Heart right ventricle (tissue), 16 donors: ENCODE results near the gene ADD2. TPM values are rescaled to one million over a fixed set of nuclear protein-coding genes. Genes with fewer than 3 reads are reported as not detected.

Source experiments
- ATAC-seq, 8 donors: fragments of 200-7000 bp; cut with Tn5 transposase; one replicate each; pipeline ENCODE4 v1.9.1; 2020; ENCODE audit warnings: mild to moderate bottlenecking in 8 of 8, moderate library complexity in 8 of 8, moderate number of reproducible peaks in 1 of 8
- DNase-seq, 2 donors: peaks; one replicate each; pipeline ENCODE4 v3.0.0-alpha.2; 2020
- H3K27ac ChIP-seq, 10 donors: fragments of 200-600 bp; sonication (generic) in 2 of 10; one replicate each; pipeline versions ENCODE4 v1.5.0 to v1.8.0; 2020 to 2022; ENCODE audit warnings: mild to moderate bottlenecking in 3 of 10
- H3K27me3 ChIP-seq, 7 donors: fragments of 200-600 bp; one replicate each; pipeline ENCODE4 v1.8.0; 2021 to 2022; ENCODE audit warnings: mild to moderate bottlenecking in 2 of 7
- H3K36me3 ChIP-seq, 9 donors: fragments of 200-600 bp; sonication (generic) in 1 of 9; one replicate each; pipeline versions ENCODE4 v1.5.0 to v1.8.0; 2020 to 2022; ENCODE audit warnings: mild to moderate bottlenecking in 2 of 9
- H3K4me1 ChIP-seq, 9 donors: fragments of 200-600 bp; sonication (generic) in 1 of 9; one replicate each; pipeline versions ENCODE4 v1.5.0 to v1.8.0; 2020 to 2022; ENCODE audit warnings: mild to moderate bottlenecking in 4 of 9
- H3K4me3 ChIP-seq, 10 donors: fragments of 200-600 bp; sonication (generic) in 2 of 10; one replicate each; pipeline versions ENCODE4 v1.5.0 to v1.8.0; 2020 to 2022; ENCODE audit warnings: mild to moderate bottlenecking in 7 of 10, moderate library complexity in 2 of 10
- H3K9me3 ChIP-seq, 11 donors: fragments of 200-600 bp in 10 of 11; sonication (generic) in 2 of 11; one replicate each; pipeline versions ENCODE4 v1.5.0 to v1.8.0; 2013 to 2022; ENCODE audit warnings: mild to moderate bottlenecking in 2 of 11, control low read depth in 1 of 11, moderate library complexity in 1 of 11
- WGBS, 2 donors: extraction: QIAGEN DNeasy Blood & Tissue Kit; methylation state at CpG; one replicate each; pipeline ENCODE4 v1.1.7; 2013; ENCODE audit warnings: inconsistent platforms in 1 of 2; 5-methylcytosine and 5-hydroxymethylcytosine counted together
- intact Hi-C, 10 donors: fragments of 100-400 bp; cut with DNase I; formaldehyde crosslinking; loops; one replicate each; pipeline versions ENCODE4 v1.11.1 to v1.14.2; 2022
- polyA plus RNA-seq, 2 donors: library from polyadenylated mRNA; stranded (reverse); fragments of 200-250 nt; gene quantifications; one replicate each; pipeline ENCODE4 v1.2.3, GENCODE V29; 2013
- total RNA-seq, 10 donors: library from RNA; stranded (reverse); fragmentation: NEBNext Ultra II Directional in 3 of 10; extraction: Animal tissue kit (Norgen Biotek cat#: 25700) in 3 of 10; gene quantifications; one replicate each; pipeline versions ENCODE4 v1.2.1 to v1.2.4, GENCODE V29; 2021 to 2023
- TF ChIP-seq, protein P1 (sequence below), 9 donors: fragments of 200-600 bp; sonication (generic) in 2 of 9; IDR thresholded peaks; one replicate each; pipeline versions ENCODE4 v1.5.0 to v1.8.0; 2021 to 2022; ENCODE audit warnings: antibody characterized with exemption in 9 of 9, mild to moderate bottlenecking in 5 of 9, moderate library complexity in 1 of 9
- donor health status: Arrhythmogenic right ventricular cardiomyopathy.
- donor health status: ischemic (EF 13 %, LVEDD 7.1; RV severe dilation, severe dysfunction).
- donor health status: healthy with polysubstance abuse.
- donor health status: DM: no; HTN: yes; CAD: no.
- donor health status: DM: no; HTN: no; CAD: no.
- donor health status: ischemic (EF 25% LVEDD 6.9; RV normal size, moderate dysfunction).
- donor health status: ischemic (EF 25% LVEDD 5.7; RV mildly dilated, moderate dysfunction).
- donor health status: healthy.
- donor health status: DM: yes; HTN: yes; CAD: no.
- donor health status: Ischemic cardiomyopathy.
- donor health status: ischemic (EF 35%, LVEDD 5.7; RV mildly dilated, moderate dysfunction).
- donor health status: nonischemic (EF 11% LVEDD 7.7; RV severe dilation, severe dysfunction).
- donor health status: DM: yes; HTN: yes; CAD: no.
- donor health status: PGD.
- donor health status: ischemic (EF 29% LVEDD 5.4; RV normal size, mild dysfunction).
- donor health status: nonischemic (EF 23%, LVEDD 6.1; RV moderate dilation, normal function).

ADD2 gene
- total and polyA plus RNA-seq, 12 donors = 0.16 to 5.7 (median 2.2) TPM

DNA sequence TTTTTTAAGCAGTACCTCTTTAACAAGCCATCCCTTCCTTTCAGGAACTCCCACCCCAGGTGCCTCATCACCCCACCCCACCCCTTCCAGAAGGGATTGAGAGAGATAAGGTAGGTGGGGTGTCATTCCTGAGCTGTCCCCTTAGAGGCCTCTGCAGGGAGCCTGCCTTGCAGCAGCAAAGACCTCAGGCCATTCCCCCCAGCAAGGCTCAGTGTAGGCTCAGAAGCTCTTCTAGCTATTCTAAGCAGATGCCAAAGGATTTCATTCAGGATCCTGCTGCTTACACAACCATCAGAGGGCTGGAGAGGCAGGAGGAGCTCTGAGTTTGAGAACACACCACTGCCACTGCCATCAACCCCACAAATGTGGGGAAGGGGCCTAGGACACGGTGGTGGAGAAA lies 28.3 kb upstream of the ADD2 start:
- DNase-seq (no peak), ATAC-seq (no peak)
- no peak overlapping the region for H3K4me3 ChIP-seq
- peaks cover 0 to 14% (median 0%) of the 10 kb centered on the region in 9 donors for H3K4me1 ChIP-seq
- no peaks in the 10 kb centered on the region for H3K36me3 ChIP-seq
- H3K27me3 ChIP-seq = peaks cover 0 to 36% (median 19%) of the 10 kb centered on the region in 7 donors
- intact Hi-C loops = loop anchor here in 4 of 10 donors (10.0 kb wide), 1 partner anchor 149 kb away; no protein-coding TSS in a partner anchor
- TF ChIP-seq, protein P1, sequence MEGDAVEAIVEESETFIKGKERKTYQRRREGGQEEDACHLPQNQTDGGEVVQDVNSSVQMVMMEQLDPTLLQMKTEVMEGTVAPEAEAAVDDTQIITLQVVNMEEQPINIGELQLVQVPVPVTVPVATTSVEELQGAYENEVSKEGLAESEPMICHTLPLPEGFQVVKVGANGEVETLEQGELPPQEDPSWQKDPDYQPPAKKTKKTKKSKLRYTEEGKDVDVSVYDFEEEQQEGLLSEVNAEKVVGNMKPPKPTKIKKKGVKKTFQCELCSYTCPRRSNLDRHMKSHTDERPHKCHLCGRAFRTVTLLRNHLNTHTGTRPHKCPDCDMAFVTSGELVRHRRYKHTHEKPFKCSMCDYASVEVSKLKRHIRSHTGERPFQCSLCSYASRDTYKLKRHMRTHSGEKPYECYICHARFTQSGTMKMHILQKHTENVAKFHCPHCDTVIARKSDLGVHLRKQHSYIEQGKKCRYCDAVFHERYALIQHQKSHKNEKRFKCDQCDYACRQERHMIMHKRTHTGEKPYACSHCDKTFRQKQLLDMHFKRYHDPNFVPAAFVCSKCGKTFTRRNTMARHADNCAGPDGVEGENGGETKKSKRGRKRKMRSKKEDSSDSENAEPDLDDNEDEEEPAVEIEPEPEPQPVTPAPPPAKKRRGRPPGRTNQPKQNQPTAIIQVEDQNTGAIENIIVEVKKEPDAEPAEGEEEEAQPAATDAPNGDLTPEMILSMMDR (IDR thresholded peaks at IDR 0.05) = no peak
- H3K9me3 ChIP-seq = peaks cover 0 to 17% (median 0%) of the 10 kb centered on the region in 11 donors
- WGBS, 2 donors = 86 to 90% methylated on average over 1 of the region's 1 CpG
- no peak overlapping the region for H3K27ac ChIP-seq

DNA sequence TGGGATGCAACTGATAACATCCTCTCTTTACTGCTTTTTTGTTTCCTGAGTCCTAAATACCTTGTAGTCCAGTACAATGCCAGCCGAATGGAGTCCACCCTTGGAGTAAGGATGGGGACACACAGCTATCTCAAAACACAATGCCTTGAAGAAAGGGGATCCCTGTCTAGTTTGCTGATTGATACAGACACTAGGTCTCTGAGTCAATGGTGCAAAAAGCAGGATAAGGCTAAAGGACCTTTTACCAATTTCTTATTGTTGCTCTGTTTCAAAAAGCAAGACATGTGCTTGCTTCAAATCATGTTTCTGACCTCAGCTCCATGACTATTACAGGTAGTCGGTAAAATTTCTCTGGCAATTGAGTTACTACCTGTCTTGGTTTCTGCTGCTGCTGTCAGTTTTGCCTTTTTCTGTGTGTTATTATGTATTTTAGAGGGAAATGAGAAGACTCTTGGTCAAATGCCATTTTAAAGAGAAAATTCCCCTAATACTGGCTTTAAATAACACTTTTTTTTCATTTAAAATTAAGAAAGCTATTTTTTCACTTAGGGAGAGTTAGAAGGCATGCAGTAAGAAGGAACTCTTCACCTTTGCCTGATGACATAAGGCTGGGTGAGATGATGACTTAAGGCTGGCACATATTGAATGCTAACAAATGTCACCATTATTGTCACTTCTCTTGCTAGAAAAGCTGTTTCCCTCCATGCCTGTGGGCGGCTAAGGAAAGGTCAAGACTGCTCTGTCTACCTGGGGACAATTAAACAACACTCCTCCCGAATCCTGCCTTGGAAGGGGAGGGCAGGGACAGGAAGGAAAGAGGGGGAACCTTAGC lies 27.4 kb upstream of the ADD2 start:
- no peak for ATAC-seq
- Histone ChIP-seq H3K4me3 (no peak overlapping the region), H3K4me1 (peaks cover 0 to 18% (median 3%) of the 10 kb centered on the region in 9 donors), H3K27ac (no peak overlapping the region), H3K36me3 (no peaks in the 10 kb centered on the region), H3K27me3 (peaks cover 6 to 45% (median 28%) of the 10 kb centered on the region in 7 donors), H3K9me3 (peaks cover 0 to 15% (median 0%) of the 10 kb centered on the region in 11 donors)
- TF ChIP-seq, protein P1 (IDR thresholded peaks at IDR 0.05) = no peak
- intact Hi-C loops = loop anchor here in 4 of 10 donors (10.0 kb wide), 1 partner anchor 149 kb away; no protein-coding TSS in a partner anchor
- 69 to 74% methylated on average over 4 of the region's 4 CpGs for WGBS, 2 donors
- DNase-seq = no peak

DNA sequence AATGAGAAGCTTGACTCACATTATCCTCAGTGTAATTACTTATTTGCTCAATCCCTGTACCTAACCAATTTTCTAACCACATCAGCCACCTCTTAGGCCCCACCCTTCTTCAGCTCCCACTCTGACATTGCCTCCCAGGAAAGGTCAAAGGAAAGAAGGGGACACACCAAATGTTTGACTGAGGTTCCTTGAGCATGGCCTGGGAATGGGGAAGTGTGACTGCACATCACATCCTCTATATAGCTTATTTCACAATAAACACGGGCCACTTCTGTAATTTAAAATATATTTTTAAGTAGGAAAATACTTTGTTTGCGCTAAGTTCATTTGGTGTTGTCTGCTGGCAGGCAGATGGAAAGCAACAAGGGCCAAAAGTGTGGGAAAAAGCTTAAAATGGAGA lies 25.4 kb upstream of the ADD2 start:
- intact Hi-C loops = loop anchor here in 6 of 10 donors (5.0 to 10.0 kb wide), 3 partner anchors 69 to 154 kb away; no protein-coding TSS in a partner anchor
- Histone ChIP-seq H3K27me3 (peaks cover 10 to 58% (median 47%) of the 10 kb centered on the region in 7 donors), H3K4me1 (peaks cover 2 to 29% (median 11%) of the 10 kb centered on the region in 9 donors), H3K27ac (no peak overlapping the region), H3K4me3 (no peak overlapping the region), H3K36me3 (no peaks in the 10 kb centered on the region), H3K9me3 (no peaks in the 10 kb centered on the region)
- 82 to 83% methylated on average over 2 of the region's 2 CpGs for WGBS, 2 donors
- DNase-seq (no peak), ATAC-seq (no peak)
- TF ChIP-seq, protein P1 (IDR thresholded peaks at IDR 0.05) = no peak

DNA sequence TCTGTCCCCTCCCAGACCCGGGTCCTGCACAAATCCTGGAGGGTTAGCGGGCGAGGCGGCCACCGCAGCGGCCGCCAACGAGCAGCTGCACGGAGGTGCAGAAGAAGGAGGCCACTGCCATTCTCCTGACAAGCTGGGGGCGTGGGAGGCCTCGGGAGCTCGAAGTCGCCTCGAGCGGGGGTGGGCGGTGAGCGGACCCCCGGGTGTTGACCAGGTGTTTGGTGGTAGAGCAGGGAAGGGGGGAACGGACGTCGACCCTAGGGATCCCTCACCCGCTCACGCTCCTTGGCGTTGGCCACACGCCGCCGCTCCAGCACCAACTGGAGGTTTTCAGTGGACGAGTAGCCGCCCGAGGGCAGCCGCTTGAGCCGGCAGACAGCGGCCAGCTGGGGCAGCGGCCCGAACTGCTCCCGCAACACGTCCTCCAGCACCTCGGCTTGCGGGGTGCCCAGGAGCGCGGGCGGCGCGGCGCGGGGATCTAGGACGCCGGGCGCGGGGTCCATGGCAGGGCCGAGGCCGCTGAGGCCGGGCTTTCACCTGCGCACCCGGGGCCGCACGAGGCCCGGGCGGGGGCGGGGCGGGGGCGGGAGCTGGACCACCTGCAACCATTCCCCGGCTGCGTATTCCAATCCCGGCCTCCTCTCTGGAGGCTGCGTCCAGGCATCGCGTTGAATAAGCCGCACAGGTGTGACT lies 22.3 kb upstream of the ADD2 start, which contains the start of gene FIGLA:
FIGLA (minus strand) TSS at position 508 of the 693 bp plus-strand sequence; CDS start at position 503, 5 bp downstream.
- Histone ChIP-seq H3K36me3 (no peaks in the 10 kb centered on the region), H3K4me1 (peaks cover 2 to 26% (median 11%) of the 10 kb centered on the region in 9 donors), H3K4me3 (peak within 1 kb of the TSS in 9 of 10 donors; percentile 22 to 46 (median 41)), H3K27me3 (peaks cover 10 to 81% (median 71%) of the 10 kb centered on the region in 7 donors), H3K9me3 (no peaks in the 10 kb centered on the region), H3K27ac (no peak within 1 kb of the TSS)
- peak in 5 of 8 donors; percentile 13 to 33 (median 25) for ATAC-seq
- 3% methylated on average over 69 of the region's 69 CpGs for WGBS, 2 donors
- DNase-seq = no peak
- intact Hi-C loops = loop anchor here in 6 of 10 donors (5.0 to 10.0 kb wide), 3 partner anchors 72 to 157 kb away; no protein-coding TSS in a partner anchor
- TF ChIP-seq, protein P1 (IDR thresholded peaks at IDR 0.05) = no peak
